WTC11 (cell line): Measurements from ENCODE around the gene URB1.

Experiments
- ATF2 ChIP-seq: sonication (generic); formaldehyde crosslinking; IDR thresholded peaks from 2 replicates; pipeline ENCODE4 v1.8.1; 2022; ENCODE audit warnings: low read depth, missing genetic modification reagents, borderline replicate concordance
- CTCF ChIP-seq: fragments of 200-600 bp; IDR thresholded peaks from 2 replicates; pipeline ENCODE4 v1.8.0; 2022; ENCODE audit warnings: antibody characterized with exemption
- FOXK1 ChIP-seq: sonication (generic); formaldehyde crosslinking; IDR thresholded peaks from 2 replicates; pipeline ENCODE4 v1.8.0; 2022; ENCODE audit warnings: mild to moderate bottlenecking, moderate library complexity, missing genetic modification reagents
- IRF1 ChIP-seq: sonication (generic); formaldehyde crosslinking; IDR thresholded peaks from 2 replicates; pipeline ENCODE4 v1.8.0; 2023; ENCODE audit warnings: missing genetic modification reagents
- IRF2 ChIP-seq: sonication (generic); formaldehyde crosslinking; IDR thresholded peaks from 2 replicates; pipeline ENCODE4 v1.8.0; 2022; ENCODE audit warnings: low read depth, missing genetic modification reagents, borderline replicate concordance
- KAT7 ChIP-seq: sonication (generic); formaldehyde crosslinking; IDR thresholded peaks from 2 replicates; pipeline ENCODE4 v1.8.1; 2023; ENCODE audit warnings: missing genetic modification reagents, mild to moderate bottlenecking, borderline replicate concordance
- SMAD4 ChIP-seq: sonication (generic); formaldehyde crosslinking; IDR thresholded peaks from 2 replicates; pipeline ENCODE4 v1.8.0; 2022; ENCODE audit warnings: mild to moderate bottlenecking, missing genetic modification reagents
- SOX15 ChIP-seq: fragments of 250-450 bp; sonication (Bioruptor Pico); IDR thresholded peaks from 2 replicates; pipeline ENCODE4 v1.9.0; 2021; ENCODE audit warnings: mild to moderate bottlenecking
- SP1 ChIP-seq: sonication (generic); formaldehyde crosslinking; conservative IDR thresholded peaks from 2 replicates; pipeline ENCODE4 v1.8.1; 2022; ENCODE audit warnings: missing genetic modification reagents
- TCF7 ChIP-seq: sonication (generic); formaldehyde crosslinking; IDR thresholded peaks from 2 replicates; pipeline ENCODE4 v1.8.0; 2022; ENCODE audit warnings: mild to moderate bottlenecking, low read depth, missing genetic modification reagents, moderate library complexity
- TEAD1 ChIP-seq: sonication (generic); formaldehyde crosslinking; IDR thresholded peaks from 2 replicates; pipeline ENCODE4 v1.8.0; 2022; ENCODE audit warnings: mild to moderate bottlenecking, missing genetic modification reagents

GRCh38 chr21:32302560-32302959, 90.3 kb downstream of the URB1 start:
- TF ChIP-seq FOXK1 (CRISPR knock-in tag) (no peak), CTCF (no peak), TCF7 (CRISPR knock-in tag) (no peak), IRF1 (no peak), SP1 (CRISPR knock-in tag) (no peak), ATF2 (CRISPR knock-in tag) (no peak), IRF2 (CRISPR knock-in tag) (no peak), TEAD1 (CRISPR knock-in tag) (no peak), SMAD4 (CRISPR knock-in tag) (no peak), SOX15 (CRISPR knock-in tag) (no peak), KAT7 (CRISPR knock-in tag) (no peak)
